ENCODE data around the gene ATP6V1C2.

- TF ChIP-seq CTCF (IDR thresholded peaks at IDR 0.05; ENCODE audit: extremely low read depth in 1 of 2, insufficient read depth in 1 of 2, low read depth in 1 of 2, low read length in 2 of 2) (no peak), POLR2A (IDR thresholded peaks at IDR 0.05; ENCODE audit: low read depth, low read length) (no peak), MAX (IDR thresholded peaks at IDR 0.05; ENCODE audit: insufficient read depth, insufficient read length) (no peak), POLR2AphosphoS5 (IDR thresholded peaks at IDR 0.05; ENCODE audit: insufficient read depth, low read depth, low read length) (no peak)
These were observed 111.6 kb downstream of the ATP6V1C2 start for GRCh38 chr2:10833021-10833420.

Measured in endothelial cell of umbilical vein (primary cell).